ENCODE results near the gene GATAD2B. TPM values are rescaled to one million over a fixed set of nuclear protein-coding genes. Genes with fewer than 3 reads are reported as not detected.

GATAD2B gene
- total and polyA plus RNA-seq, 2 of the 4 experiments (the other 2 are of a cell fraction): 3.8 to 6.2 TPM

DNA sequence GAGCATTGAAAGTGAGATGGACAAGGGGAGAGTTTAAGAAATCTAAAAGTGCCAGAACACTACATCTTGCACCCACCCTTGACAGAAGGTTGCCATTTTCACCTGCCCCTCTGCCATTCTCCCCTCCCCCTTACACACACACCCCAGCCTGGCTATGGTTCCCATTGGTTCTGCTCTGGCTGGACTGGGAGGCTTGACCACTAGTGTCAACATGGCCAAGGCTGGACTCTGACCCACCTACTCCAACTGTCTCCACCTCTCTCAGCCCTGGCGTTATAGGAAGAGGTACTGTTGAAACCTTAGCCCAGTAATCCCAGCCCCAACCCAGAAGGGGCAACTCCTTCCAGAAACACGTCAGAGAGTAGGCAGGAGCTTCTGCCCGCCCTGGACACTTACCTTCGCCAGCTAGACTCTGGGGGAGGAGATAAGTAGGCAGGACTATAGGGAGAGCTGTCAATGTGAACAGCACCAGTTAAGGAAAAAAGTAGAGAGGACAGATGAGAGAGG lies 31.1 kb upstream of the GATAD2B start:
- no peak overlapping the region for H3K4ac ChIP-seq (ENCODE audit: low read depth, low read length)
- H2BK5ac ChIP-seq (ENCODE audit: low read depth, low read length, poor library complexity, severe bottlenecking): no peak overlapping the region
- H3K9me1 ChIP-seq (ENCODE audit: insufficient read depth, low read length): peaks cover 14% of the 10 kb centered on the region; the same call in 1 of the 2 replicates
- WGBS, 2 experiments (ENCODE audit: extremely low coverage in 2 of 2, insufficient read length in 1 of 2): no CpG with 5 or more reads among the region's 4 CpGs
- H2AK9ac ChIP-seq (replicated peaks; ENCODE audit: low read depth, low read length, poor library complexity): no peak overlapping the region
- no peak overlapping the region for H2AFZ ChIP-seq (replicated peaks; ENCODE audit: low read length, poor library complexity)
- H3K4me1 ChIP-seq (ENCODE audit: control insufficient read depth, insufficient read depth, low read length): peaks cover 11% of the 10 kb centered on the region; the same call in 1 of the 2 replicates
- H4K20me1 ChIP-seq (ENCODE audit: insufficient read depth, low read length): peaks cover 41% of the 10 kb centered on the region
- no peak for TF ChIP-seq MXI1 (IDR thresholded peaks at IDR 0.05; ENCODE audit: borderline replicate concordance, low read depth, low read length)
- TF ChIP-seq MAZ (IDR thresholded peaks at IDR 0.05; ENCODE audit: borderline replicate concordance, low read depth, low read length): no peak
- ATAC-seq (ENCODE audit: low read depth) (no peak), DNase-seq (no peak)
- in situ Hi-C loops (cut with MboI; ENCODE audit: low sequenced_read_pairs): loop anchor here (25.0 kb wide), 1 partner anchor 417 kb away; the partner anchor contains the start of genes S100A3, S100A4, S100A5 and S100A6
- peaks cover 38% of the 10 kb centered on the region for H3K36me3 ChIP-seq (ENCODE audit: control insufficient read depth, insufficient read depth, low read length)
- CTCF ChIA-PET: no interaction called here
- H4K8ac ChIP-seq (ENCODE audit: low read depth in 2 of 2, low read length in 2 of 2): no peak overlapping the region
- no peak overlapping the region for H2AK5ac ChIP-seq (ENCODE audit: low read depth, low read length)
- no peak overlapping the region for H3K4me2 ChIP-seq (ENCODE audit: low read depth, low read length)
- no peaks in the 10 kb centered on the region for H3K27me3 ChIP-seq (ENCODE audit: control insufficient read depth, insufficient read depth, low read length)
- H3K18ac ChIP-seq (ENCODE audit: low read depth, low read length): no peak overlapping the region
- H3K14ac ChIP-seq (replicated peaks; ENCODE audit: low read depth, low read length): no peak overlapping the region
- intact Hi-C loops (cut with micrococcal nuclease): no loop called here
- H2BK120ac ChIP-seq (ENCODE audit: low read depth, low read length): no peak overlapping the region
- no peak overlapping the region for H3K9ac ChIP-seq (ENCODE audit: low read depth, low read length)
- H3K56ac ChIP-seq (ENCODE audit: extremely low read depth, insufficient read depth, low read length): no peak overlapping the region
- peaks cover 24 to 59% of the 10 kb centered on the region in 2 experiments for H3K79me1 ChIP-seq (ENCODE audit: low read depth in 1 of 2, low read length in 2 of 2)
- H4K5ac ChIP-seq (ENCODE audit: low read depth, low read length): no peak overlapping the region
- no peak overlapping the region for H2BK20ac ChIP-seq (ENCODE audit: low read depth, low read length)
- no peak overlapping the region for H3K23ac ChIP-seq (ENCODE audit: low read depth, low read length)
- H4K91ac ChIP-seq (ENCODE audit: insufficient read depth, low read depth, low read length): no peak overlapping the region
- H3K4me3 ChIP-seq (ENCODE audit: insufficient read depth, low read depth, low read length): no peak overlapping the region
- POLR2A ChIA-PET (ENCODE audit: unreplicated experiment): no interaction called here
- no peaks in the 10 kb centered on the region for H3K9me3 ChIP-seq (ENCODE audit: control insufficient read depth, insufficient read depth, low read length)
- BruUV-seq (replicated peaks): no TSS peak
- H2BK15ac ChIP-seq (ENCODE audit: low read depth, low read length): no peak overlapping the region
- no peak overlapping the region for H3K27ac ChIP-seq (ENCODE audit: insufficient read depth, low read length)
- dilution Hi-C loops (cut with HindIII; ENCODE audit: low sequenced_read_pairs, unreplicated experiment): no loop called here
